RKO (cell line): ENCODE data around the gene C6orf47.
A peak's percentile ranks its signal among the peaks of the same experiment; 100 is the strongest.

Experiments used
- DNase-seq: peaks from one replicate; pipeline ENCODE4 v3.0.0-alpha.2; 2016; ENCODE audit warnings: low spot score

Gene C6orf47

DNA sequence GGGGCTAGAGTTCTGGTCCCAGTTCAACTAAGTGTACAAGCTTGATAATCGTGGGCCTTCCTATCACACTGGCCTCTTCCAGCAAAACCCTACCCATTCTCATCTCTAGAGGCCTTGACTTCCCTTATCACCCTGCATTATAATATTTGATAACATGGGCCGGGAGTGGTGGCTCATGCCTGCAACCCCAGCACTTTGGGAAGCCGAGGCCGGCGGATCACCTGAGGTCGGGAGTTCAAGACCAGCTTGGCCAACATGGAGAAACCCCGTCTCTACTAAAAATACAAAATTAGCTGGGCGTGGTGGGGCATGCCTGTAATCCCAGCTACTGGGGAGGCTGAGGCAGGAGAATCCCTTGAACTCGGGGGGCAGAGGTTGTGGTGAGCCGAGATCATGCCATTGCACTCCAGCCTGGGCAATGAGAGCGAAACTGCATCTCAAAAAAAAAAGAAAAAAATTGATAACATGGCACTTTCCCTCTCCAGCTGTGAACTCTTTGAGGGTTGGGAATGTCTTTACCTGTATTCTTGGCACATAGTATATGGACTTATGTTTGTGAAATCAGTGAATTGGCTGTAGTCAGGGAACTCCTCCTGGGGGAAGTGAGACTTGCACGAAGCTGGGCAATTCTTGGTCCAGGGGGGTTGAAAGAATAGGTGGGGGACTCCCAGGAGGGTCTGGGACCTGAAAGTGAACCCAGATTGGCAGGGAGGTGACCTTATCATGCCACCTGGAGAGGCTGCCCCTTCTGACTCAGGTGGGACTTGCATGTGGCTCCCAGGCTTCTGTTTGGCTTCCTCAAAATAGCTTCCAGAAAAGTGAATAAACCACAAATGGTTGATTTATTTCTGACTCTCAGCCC lies 915 bp upstream of the C6orf47 start:
- DNase-seq, result no peak

GRCh38 chr6:31659649-31660380 lies 763 bp downstream of the C6orf47 start:
- peak; percentile 83 for DNase-seq

GRCh38 chr6:31658983-31659648 lies 1.5 kb downstream of the C6orf47 start:
- no peak for DNase-seq

DNA sequence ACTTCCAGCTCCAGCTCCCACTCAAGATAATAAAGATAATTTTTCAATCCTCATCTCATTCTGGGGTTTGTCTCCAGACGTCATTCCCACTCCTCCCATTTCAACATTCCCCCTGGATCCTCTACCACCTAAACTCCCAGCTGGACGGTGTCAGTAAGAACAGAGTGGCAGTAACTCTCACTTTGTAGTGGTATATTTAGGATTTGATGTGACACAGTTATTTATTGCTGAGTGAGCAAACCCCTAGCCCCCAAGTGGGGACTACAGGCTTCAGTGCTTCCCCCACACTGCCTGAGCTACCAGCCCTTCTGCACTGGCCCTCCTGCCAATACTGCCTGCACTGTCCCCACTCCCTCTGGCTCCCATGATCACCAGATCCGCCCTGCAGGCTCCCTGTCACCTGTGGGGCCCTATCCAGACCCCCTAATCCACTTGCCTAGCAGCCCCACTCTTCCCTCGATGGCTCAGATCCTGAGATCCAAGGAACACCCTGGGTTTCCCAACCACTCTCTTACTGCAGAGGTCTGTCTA lies 2.4 kb downstream of the C6orf47 start:
- no peak for DNase-seq

DNA sequence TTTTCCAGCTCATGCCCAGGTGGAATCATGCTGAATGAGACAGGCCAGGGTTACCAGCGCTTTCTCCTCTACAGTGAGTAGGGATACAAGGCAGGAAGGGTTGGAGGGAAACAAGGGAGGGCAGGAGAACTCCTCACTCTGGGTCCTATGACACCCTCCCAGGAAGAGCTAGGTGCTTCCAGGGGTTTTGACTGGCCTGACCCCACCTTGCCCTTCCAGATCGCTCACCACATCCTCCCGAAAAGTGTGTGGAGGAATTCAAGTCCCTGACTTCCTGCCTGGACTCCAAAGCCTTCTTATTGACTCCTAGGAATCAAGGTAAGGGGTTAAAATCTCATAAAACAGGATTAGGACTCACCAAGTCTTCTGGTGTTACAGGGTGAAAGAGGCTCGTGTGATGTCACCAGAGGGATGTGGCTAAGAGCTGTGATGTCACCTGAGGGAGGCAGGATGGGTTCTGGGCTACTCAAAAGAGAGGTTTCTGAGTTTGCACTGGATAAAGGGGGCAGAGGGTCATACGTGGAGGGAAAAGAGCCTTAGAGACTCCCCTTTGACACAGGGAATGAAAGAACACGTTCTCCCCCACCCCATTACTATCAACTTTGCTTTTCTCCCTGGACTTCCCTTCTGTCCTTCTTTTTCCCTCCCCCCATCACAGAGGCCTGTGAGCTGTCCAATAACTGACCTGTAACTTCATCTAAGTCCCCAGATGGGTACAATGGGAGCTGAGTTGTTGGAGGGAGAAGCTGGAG lies 3.0 kb downstream of the C6orf47 start:
- no peak for DNase-seq

DNA sequence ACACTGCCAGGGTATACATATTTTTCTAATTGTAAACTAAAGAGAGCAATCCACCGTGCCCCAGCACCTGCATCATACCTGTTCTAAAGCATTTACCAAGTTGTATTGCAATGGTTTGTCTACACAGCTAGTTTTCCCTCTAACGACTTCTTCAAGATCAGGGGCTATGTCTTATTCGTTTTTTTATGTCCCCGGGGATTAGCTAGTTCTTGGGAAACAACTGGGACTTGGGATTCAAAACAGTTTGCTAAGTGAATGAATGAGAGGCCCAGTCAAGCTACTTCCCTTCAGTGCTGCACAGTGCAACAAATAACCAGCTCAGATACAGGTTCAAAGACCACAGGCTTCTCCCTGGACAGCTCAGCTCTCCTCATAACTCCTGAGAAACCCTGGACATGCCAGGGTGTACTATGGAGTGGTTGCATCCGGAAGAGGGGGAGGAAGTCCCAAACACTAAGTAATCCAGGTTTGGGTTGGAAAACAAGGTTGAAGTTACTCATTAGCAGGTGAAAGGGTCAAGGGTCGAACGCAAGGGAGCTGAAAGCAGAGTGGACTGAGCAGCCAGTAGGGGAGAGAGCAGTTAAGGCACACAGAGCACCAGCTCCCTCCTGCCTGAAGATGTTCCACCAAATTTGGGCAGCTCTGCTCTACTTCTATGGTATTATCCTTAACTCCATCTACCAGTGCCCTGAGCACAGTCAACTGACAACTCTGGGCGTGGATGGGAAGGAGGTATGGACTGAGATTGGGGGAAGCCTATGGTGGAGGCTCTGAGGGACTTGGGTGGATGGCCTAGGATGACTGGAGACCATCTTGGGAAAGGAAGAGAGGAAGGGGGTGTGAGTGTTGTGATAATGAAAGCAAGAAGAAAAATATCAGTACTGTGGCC lies 5.0 kb downstream of the C6orf47 start, which contains the start of gene APOM:
Gene APOM, plus strand, starts transcription at position 546 of the 889 bp plus-strand sequence. Its CDS starts 73 bp downstream, at position 619.
- no peak for DNase-seq

DNA sequence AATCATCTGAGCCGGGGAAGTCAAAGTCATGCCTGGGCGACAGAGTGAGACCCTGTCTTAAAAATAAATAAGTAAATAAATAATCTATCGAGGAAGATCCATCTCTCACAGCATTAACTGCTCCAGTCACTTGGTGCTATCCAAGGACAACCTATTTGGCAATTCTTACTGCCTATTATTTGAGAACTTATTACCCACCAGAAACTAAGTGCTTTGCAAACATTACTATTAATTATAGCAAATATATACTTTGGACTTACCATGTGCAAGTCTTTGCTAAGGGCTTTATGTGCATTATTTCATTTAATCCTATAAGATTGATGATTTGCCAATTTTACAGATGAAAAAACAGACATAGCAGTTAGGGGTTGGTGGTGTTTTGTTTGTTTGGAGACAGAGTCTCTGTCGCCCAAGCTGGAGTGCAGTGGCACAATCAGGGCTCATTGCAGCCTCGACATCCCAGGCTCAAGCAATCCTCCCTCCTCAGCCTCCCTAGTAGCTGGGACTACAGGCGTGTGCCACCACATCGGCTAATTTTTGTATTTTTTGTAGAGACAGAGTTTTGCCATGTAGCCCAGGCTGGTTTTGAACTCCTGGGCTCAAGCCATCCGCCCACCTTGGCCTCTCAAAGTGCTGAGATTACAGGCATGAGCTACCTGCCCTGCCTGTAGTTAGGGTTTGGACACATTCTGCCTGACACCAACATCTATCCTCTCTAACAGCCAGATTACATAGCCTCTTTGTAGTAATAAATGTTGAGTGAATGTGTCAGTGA lies 5.8 kb downstream of the C6orf47 start:
- DNase-seq, result no peak

GRCh38 chr6:31652925-31653724 lies 7.5 kb downstream of the C6orf47 start:
- DNase-seq, result peak; percentile 94

- peak; percentile 89 for DNase-seq
Measured at GRCh38 chr6:31651602-31652191, 8.9 kb downstream of the C6orf47 start.

DNA sequence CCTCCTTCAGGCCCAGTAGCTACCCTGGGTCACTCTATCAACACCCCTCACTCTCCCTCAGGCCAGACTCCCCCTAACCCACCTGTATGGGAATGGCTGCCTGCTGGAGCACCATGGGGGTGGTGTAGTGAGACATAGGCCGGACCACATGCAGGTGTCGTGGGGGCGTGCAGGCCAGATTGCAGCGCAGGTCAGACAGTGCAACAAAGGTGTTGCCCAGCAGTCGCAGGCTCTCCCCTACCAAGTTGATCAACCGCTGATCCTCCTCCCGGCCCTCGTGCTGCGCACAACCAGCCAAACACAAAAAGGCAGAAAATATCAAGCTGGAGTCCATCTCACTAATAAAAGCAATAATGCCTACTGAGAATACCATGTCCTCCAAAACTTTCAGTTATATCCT lies 15.3 kb downstream of the C6orf47 start:
- no peak for DNase-seq

GRCh38 chr6:31643818-31644454 lies 16.6 kb downstream of the C6orf47 start:
- DNase-seq, result no peak

DNA sequence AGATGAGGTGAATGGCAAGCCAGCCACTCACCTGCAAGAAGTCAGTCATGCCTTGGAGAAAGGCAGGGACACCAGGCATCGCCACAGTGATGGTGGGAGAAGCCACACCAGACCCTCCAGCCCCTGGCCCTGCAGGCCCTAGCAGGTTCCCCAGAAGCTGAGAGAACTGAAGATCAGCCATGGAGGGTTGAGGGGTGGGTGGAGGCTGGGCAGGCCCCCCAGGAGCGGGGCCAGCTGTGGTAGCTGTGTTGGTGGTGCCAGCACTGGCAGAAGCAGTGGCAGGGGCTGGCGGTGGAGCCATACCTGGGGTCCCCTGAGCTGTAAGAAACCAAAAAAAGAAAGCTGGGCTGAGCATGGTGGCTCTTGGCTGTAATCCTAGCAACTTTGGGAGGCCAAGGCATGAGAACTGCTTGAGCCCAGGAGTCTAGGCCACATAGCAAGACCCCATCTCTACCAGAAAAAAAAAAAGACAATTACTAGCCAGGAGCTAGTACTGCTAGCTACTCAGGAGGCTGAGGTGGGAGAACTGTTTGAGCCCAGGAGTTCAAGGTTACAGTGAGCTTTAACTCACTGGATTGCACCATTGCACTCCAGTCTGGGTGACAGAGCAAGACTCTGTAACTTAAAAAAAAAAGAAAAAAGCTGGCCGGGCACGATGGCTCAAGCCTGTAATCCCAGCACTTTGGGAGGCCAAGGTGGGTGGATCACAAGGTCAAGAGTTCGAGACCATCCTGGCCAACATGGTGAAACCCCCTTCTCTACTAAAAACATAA lies 17.6 kb downstream of the C6orf47 start:
- no peak for DNase-seq

DNA sequence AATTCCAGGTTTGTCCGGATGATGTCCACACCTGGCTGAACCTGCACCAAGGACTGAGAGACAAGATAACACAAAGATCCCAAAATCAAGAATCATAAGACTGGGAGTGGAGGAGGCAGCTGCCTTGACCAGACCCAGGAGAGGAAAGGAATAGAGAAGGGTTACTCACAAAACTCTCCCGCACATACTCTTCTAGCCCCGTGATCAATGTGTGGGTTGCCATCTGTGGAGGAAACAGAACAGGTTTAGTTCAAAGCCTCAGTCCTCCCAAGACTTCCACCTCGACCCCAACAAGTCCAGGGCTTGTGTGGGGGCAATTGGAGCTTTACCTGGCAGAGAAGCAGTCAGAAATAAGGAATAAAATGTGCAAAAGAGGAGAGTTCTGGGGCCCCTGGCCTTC lies 19.2 kb downstream of the C6orf47 start:
- no peak for DNase-seq

- no peak for DNase-seq
Measured at GRCh38 chr6:31640612-31641011, 20.0 kb downstream of the C6orf47 start.

GRCh38 chr6:31639449-31639861 lies 21.1 kb downstream of the C6orf47 start:
- no peak for DNase-seq

- no peak for DNase-seq
Measured at GRCh38 chr6:31639043-31639442, 21.5 kb downstream of the C6orf47 start.
